Neural cell (in vitro differentiated cells): Measurements from ENCODE around the gene AVPI1.

Experiments
- CTCF ChIP-seq: fragments of 450-650 bp; IDR thresholded peaks from 2 replicates; pipeline ENCODE4 v1.5.1; 2014; ENCODE audit warnings: antibody characterized with exemption, mild to moderate bottlenecking, moderate library complexity; ENCODE audit not compliant: poor library complexity, severe bottlenecking
- EZH2 ChIP-seq: fragments of 200-600, 300-800 bp; shearing (Covaris generic), sonication (generic); IDR thresholded peaks from 2 replicates; pipeline ENCODE4 v1.6.1; 2014; ENCODE audit warnings: antibody characterized with exemption, low read length, borderline replicate concordance, mild to moderate bottlenecking; ENCODE audit not compliant: insufficient read depth, poor library complexity, severe bottlenecking
- MXI1 ChIP-seq: fragments of 450-650 bp; conservative IDR thresholded peaks from 2 replicates; pipeline ENCODE4 v1.6.1; 2014; ENCODE audit warnings: antibody characterized with exemption, mild to moderate bottlenecking; ENCODE audit not compliant: poor library complexity, severe bottlenecking
- POLR2AphosphoS5 ChIP-seq: IDR thresholded peaks from 2 replicates; pipeline ENCODE4 v1.6.1; 2012
- REST ChIP-seq: IDR thresholded peaks from 2 replicates; pipeline ENCODE4 v1.6.1; 2012; ENCODE audit warnings: borderline replicate concordance
- SMC3 ChIP-seq: fragments of 450-650 bp; conservative IDR thresholded peaks from 2 replicates; pipeline ENCODE4 v1.6.1; 2014; ENCODE audit warnings: antibody characterized with exemption, mild to moderate bottlenecking, moderate library complexity; ENCODE audit not compliant: poor library complexity
- TAF1 ChIP-seq: IDR thresholded peaks from 2 replicates; pipeline ENCODE4 v1.6.1; 2012; ENCODE audit warnings: low read depth

- TF ChIP-seq CTCF (no peak), MXI1 (no peak), POLR2AphosphoS5 (no peak), TAF1 (no peak), EZH2 (no peak), REST (no peak), SMC3 (no peak)
Observed at GRCh38 chr10:97713339-97713825, 26.3 kb upstream of the AVPI1 start, which contains the start of gene MARVELD1.
